Mucosa of rectum (tissue), 2 donors: ENCODE data around the gene SETBP1.

Experiments
- H3K27ac ChIP-seq, 2 donors: one replicate each; pipeline ENCODE4 v1.7.0; 2013; ENCODE audit warnings: inconsistent platforms in 2 of 2, low read depth in 2 of 2, low read length in 2 of 2
- H3K27me3 ChIP-seq, 2 donors: one replicate each; pipeline ENCODE4 v1.7.0; 2013; ENCODE audit warnings: low read length in 2 of 2; ENCODE audit not compliant: control insufficient read depth in 2 of 2, insufficient read depth in 2 of 2
- H3K36me3 ChIP-seq, 2 donors: one replicate each; pipeline ENCODE4 v1.7.0; 2013; ENCODE audit warnings: low read length in 2 of 2; ENCODE audit not compliant: control insufficient read depth in 2 of 2, insufficient read depth in 2 of 2
- H3K4me1 ChIP-seq, 2 donors: one replicate each; pipeline ENCODE4 v1.7.0; 2013; ENCODE audit warnings: low read length in 2 of 2, mild to moderate bottlenecking in 1 of 2; ENCODE audit not compliant: control insufficient read depth in 2 of 2, insufficient read depth in 2 of 2
- H3K4me3 ChIP-seq, 2 donors: one replicate each; pipeline ENCODE4 v1.7.0; 2013; ENCODE audit warnings: low read length in 2 of 2
- H3K9ac ChIP-seq, 2 donors: one replicate each; pipeline ENCODE4 v1.7.0; 2013; ENCODE audit warnings: low read length in 2 of 2, low read depth in 1 of 2, mild to moderate bottlenecking in 1 of 2
- H3K9me3 ChIP-seq, 2 donors: one replicate each; pipeline ENCODE4 v1.7.0; 2013; ENCODE audit warnings: low read length in 2 of 2; ENCODE audit not compliant: control insufficient read depth in 2 of 2
- donor health status: healthy.
- donor health status: Normal muscosa, but diverticular disease.

The SETBP1 gene

DNA sequence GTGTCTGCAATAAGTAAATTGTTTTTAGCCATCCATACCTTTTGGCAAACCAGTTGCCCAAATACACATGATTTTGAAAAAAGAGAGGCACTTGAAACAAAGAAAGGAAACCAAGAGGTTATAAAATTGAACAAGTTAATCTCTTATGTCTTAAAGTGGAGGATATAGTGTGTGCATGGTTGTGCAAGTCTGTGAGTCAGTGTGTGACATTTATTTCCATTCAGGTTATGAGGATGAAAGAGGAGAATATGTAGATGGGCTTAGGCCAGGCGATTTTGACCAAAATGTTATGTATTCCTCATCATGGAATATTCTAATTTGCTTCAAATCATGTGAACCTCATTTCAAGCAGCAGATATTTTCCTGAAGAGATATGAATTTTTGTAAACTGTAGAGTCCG is 123.3 kb downstream of the SETBP1 start:
- Histone ChIP-seq H3K27me3 (no peaks in the 10 kb centered on the region), H3K9ac (no peak overlapping the region), H3K36me3 (no peaks in the 10 kb centered on the region), H3K9me3 (no peaks in the 10 kb centered on the region), H3K27ac (peak overlapping the region; percentile 80 to 84), H3K4me3 (no peak overlapping the region), H3K4me1 (peaks cover 23 to 25% of the 10 kb centered on the region in 2 donors)

- Histone ChIP-seq H3K36me3 (no peaks in the 10 kb centered on the region), H3K4me3 (no peak overlapping the region), H3K27ac (peak overlapping the region in 1 of 2 donors; percentile 0), H3K9ac (no peak overlapping the region), H3K27me3 (no peaks in the 10 kb centered on the region), H3K9me3 (no peaks in the 10 kb centered on the region), H3K4me1 (peaks cover 23 to 25% of the 10 kb centered on the region in 2 donors)
Measured at GRCh38 chr18:44805176-44805575, 124.5 kb downstream of the SETBP1 start.

DNA sequence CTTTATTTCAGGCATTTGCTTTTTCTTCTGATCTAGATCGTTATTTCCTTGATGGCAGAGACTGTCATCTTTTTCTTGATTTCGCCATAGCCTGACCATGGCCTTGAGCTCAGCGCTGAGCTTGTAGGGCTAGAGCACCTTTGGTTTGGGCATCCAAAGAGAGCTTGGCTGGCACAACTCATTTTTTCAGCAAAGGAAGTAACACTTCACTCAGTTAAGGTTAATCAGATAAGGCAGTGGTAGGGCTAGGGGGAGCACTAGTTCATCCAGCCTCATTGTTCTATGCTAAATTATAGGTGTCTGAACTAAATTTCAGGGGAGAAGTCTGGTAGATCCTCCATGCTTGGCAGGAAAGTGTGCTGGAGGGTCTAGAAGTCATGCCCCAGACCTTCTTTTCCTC is 125.0 kb downstream of the SETBP1 start:
- no peaks in the 10 kb centered on the region for H3K27me3 ChIP-seq
- H3K9ac ChIP-seq, result no peak overlapping the region
- H3K4me1 ChIP-seq, result peaks cover 23 to 25% of the 10 kb centered on the region in 2 donors
- no peaks in the 10 kb centered on the region for H3K9me3 ChIP-seq
- no peaks in the 10 kb centered on the region for H3K36me3 ChIP-seq
- H3K4me3 ChIP-seq, result no peak overlapping the region
- H3K27ac ChIP-seq, result peak overlapping the region in 1 of 2 donors; percentile 0

- H3K4me1 ChIP-seq, result peaks cover 18 to 22% of the 10 kb centered on the region in 2 donors
- H3K36me3 ChIP-seq, result no peaks in the 10 kb centered on the region
- H3K27ac ChIP-seq, result no peak overlapping the region
- no peak overlapping the region for H3K4me3 ChIP-seq
- no peak overlapping the region for H3K9ac ChIP-seq
- H3K9me3 ChIP-seq, result no peaks in the 10 kb centered on the region
- H3K27me3 ChIP-seq, result no peaks in the 10 kb centered on the region
Measured at GRCh38 chr18:44807766-44808165, 127.1 kb downstream of the SETBP1 start.

DNA sequence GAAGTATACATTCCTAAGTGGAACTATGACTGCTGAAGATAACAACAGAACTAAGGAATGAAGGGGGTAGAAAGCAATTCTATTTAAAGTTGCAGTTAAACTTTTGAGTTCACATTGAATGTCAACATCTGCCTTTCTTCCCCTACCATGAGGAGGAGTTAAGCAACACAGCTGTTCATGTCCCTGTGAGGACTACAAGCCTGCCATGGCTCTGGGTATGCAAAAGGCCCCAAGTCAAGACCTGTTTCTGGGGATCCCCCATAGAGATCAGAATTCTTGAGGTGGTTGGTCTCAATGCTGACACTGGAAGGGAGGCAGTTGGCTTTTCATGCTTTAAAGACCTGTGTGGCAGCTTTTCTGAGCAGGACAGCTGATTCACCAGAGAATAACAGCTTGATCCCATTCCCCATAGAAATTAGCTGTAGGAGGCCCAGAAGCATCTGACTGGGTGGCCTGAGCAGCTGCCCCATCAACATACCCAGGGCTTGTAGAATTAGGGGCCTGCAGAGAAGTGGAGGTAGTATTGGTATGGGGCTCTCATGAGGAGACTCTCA is 131.0 kb downstream of the SETBP1 start:
- H3K36me3 ChIP-seq, result no peaks in the 10 kb centered on the region
- H3K9me3 ChIP-seq, result no peaks in the 10 kb centered on the region
- H3K4me1 ChIP-seq, result peaks cover 0 to 5% of the 10 kb centered on the region in 2 donors
- H3K27me3 ChIP-seq, result no peaks in the 10 kb centered on the region
- no peak overlapping the region for H3K9ac ChIP-seq
- no peak overlapping the region for H3K27ac ChIP-seq
- no peak overlapping the region for H3K4me3 ChIP-seq

GRCh38 chr18:44812426-44812825 is 131.7 kb downstream of the SETBP1 start:
- no peak overlapping the region for H3K27ac ChIP-seq
- H3K9me3 ChIP-seq, result no peaks in the 10 kb centered on the region
- H3K4me1 ChIP-seq, result peaks cover 0 to 5% of the 10 kb centered on the region in 2 donors
- H3K9ac ChIP-seq, result no peak overlapping the region
- H3K27me3 ChIP-seq, result no peaks in the 10 kb centered on the region
- H3K36me3 ChIP-seq, result no peaks in the 10 kb centered on the region
- H3K4me3 ChIP-seq, result no peak overlapping the region

GRCh38 chr18:44813586-44813985 is 132.9 kb downstream of the SETBP1 start:
- Histone ChIP-seq H3K4me3 (no peak overlapping the region), H3K9me3 (no peaks in the 10 kb centered on the region), H3K27me3 (no peaks in the 10 kb centered on the region), H3K27ac (no peak overlapping the region), H3K4me1 (no peaks in the 10 kb centered on the region), H3K36me3 (no peaks in the 10 kb centered on the region), H3K9ac (no peak overlapping the region)

- Histone ChIP-seq H3K9me3 (no peaks in the 10 kb centered on the region), H3K36me3 (no peaks in the 10 kb centered on the region), H3K9ac (no peak overlapping the region), H3K27ac (no peak overlapping the region), H3K4me1 (no peaks in the 10 kb centered on the region), H3K4me3 (no peak overlapping the region), H3K27me3 (no peaks in the 10 kb centered on the region)
Measured at GRCh38 chr18:44815108-44815507, 134.4 kb downstream of the SETBP1 start.

- Histone ChIP-seq H3K27ac (no peak overlapping the region), H3K4me1 (no peaks in the 10 kb centered on the region), H3K36me3 (no peaks in the 10 kb centered on the region), H3K9me3 (no peaks in the 10 kb centered on the region), H3K27me3 (no peaks in the 10 kb centered on the region), H3K9ac (no peak overlapping the region), H3K4me3 (no peak overlapping the region)
Measured at GRCh38 chr18:44816050-44816449, 135.4 kb downstream of the SETBP1 start.

DNA sequence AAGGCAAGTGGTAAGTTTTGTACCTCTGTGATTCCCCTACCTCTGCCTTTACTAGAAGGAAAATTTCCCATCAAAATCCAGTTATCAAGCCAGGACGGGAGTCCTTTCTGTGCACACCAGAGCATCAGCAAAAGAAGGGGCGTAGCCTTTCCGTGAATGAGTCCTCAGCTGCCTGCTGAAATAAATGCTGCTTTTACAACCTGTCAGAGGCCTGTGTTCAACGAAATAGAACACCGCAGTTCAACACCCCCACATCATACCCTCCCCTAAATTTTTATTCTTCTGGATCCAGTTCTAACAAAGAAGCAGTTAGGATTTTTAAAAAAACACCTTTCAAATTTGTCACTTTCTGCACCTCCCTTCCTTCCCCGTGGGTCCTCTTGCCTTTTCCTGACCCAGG is 135.8 kb downstream of the SETBP1 start:
- Histone ChIP-seq H3K4me1 (no peaks in the 10 kb centered on the region), H3K36me3 (no peaks in the 10 kb centered on the region), H3K9me3 (no peaks in the 10 kb centered on the region), H3K27me3 (no peaks in the 10 kb centered on the region), H3K27ac (no peak overlapping the region), H3K4me3 (no peak overlapping the region), H3K9ac (no peak overlapping the region)
